Activated CD4-positive, alpha-beta T cell treated with anti-CD3 and anti-CD28 coated beads, Interleukin-2, amount 10 ng/mL, durations not matched to agents 7 days and 5 days (primary cell): ENCODE data around the gene VAV2. TPM values are rescaled to one million over a fixed set of nuclear protein-coding genes. Genes with fewer than 3 reads are reported as not detected.
A peak's percentile ranks its signal among the peaks of the same experiment; 100 is the strongest.

Experiments used
- CTCF ChIA-PET: fragments of 350-600 bp; sonication (Branson Sonifier 250); formaldehyde crosslinking; loops from one replicate; lab custom pipeline; 2021; ENCODE audit warnings: antibody characterized with exemption; lab: Charles Lee
- POLR2A ChIA-PET: fragments of 350-600 bp; sonication (Branson Sonifier 250); formaldehyde crosslinking; loops from one replicate; lab custom pipeline; 2021; ENCODE audit warnings: antibody characterized with exemption; lab: Charles Lee
- DNase-seq: peaks from one replicate; pipeline ENCODE4 v3.0.0-alpha.2; 2020
- H3K27ac Mint-ChIP-seq: one replicate; pipeline ENCODE4 v1.8.0; 2021; ENCODE audit warnings: mild to moderate bottlenecking, moderate library complexity, mixed read lengths
- H3K27me3 Mint-ChIP-seq: one replicate; pipeline ENCODE4 v1.8.0; 2021; ENCODE audit warnings: mixed read lengths
- H3K36me3 Mint-ChIP-seq: one replicate; pipeline ENCODE4 v1.8.0; 2021; ENCODE audit warnings: low read depth, mixed read lengths
- H3K4me1 Mint-ChIP-seq: one replicate; pipeline ENCODE4 v1.8.0; 2021; ENCODE audit warnings: mixed read lengths
- H3K4me3 Mint-ChIP-seq: one replicate; pipeline ENCODE4 v1.8.0; 2021; ENCODE audit warnings: mild to moderate bottlenecking, moderate library complexity, mixed read lengths
- H3K9me3 Mint-ChIP-seq: one replicate; pipeline ENCODE4 v1.8.0; 2021; ENCODE audit warnings: mixed read lengths
- total RNA-seq, 2 experiments: library from RNA; stranded (reverse); gene quantifications; one replicate each; pipeline ENCODE4 v1.2.3, GENCODE V29; 2021

VAV2 gene
- total RNA-seq, 2 experiments from 2014 or later = 6.2 TPM

GRCh38 chr9:133796562-133796961 is 195.6 kb downstream of the VAV2 start:
- ChIA-PET POLR2A (no interaction called here), CTCF (interaction anchor here (1.5 kb wide), 1 partner anchor 197 kb away, joined by 4 read pairs; no protein-coding TSS in a partner anchor)
- Mint-ChIP-seq H3K4me1 (peaks cover 7% of the 10 kb centered on the region), H3K9me3 (no peaks in the 10 kb centered on the region), H3K36me3 (no peaks in the 10 kb centered on the region), H3K27me3 (no peaks in the 10 kb centered on the region), H3K27ac (no peak overlapping the region), H3K4me3 (no peak overlapping the region)
- DNase-seq = no peak

DNA sequence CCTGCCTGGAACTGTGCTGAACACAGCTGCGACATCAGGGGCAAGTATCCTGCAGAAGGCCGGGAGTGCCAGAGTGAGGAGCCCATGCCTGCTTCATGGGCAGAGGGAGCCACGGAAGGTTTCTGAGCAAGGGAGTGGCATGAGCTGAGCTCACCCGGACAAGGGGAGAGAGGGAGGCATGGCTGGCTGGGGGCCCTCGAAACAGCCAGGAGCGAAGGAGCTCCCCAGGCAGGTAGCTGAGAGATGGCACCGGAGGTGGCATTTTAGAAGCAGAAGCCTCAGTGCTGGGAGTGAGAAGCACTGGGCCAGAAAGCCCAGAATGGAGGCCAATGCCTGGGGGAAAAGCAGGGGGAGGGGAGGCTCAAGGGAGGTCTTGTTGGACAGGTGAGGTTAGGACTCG is 197.1 kb downstream of the VAV2 start:
- no peaks in the 10 kb centered on the region for H3K36me3 Mint-ChIP-seq
- ChIA-PET CTCF (interaction anchor here (1.5 kb wide), 1 partner anchor 199 kb away, joined by 4 read pairs; no protein-coding TSS in a partner anchor), POLR2A (no interaction called here)
- H3K4me3 Mint-ChIP-seq = no peak overlapping the region
- no peaks in the 10 kb centered on the region for H3K9me3 Mint-ChIP-seq
- DNase-seq = no peak
- H3K27me3 Mint-ChIP-seq = no peaks in the 10 kb centered on the region
- H3K4me1 Mint-ChIP-seq = peaks cover 7% of the 10 kb centered on the region
- H3K27ac Mint-ChIP-seq = no peak overlapping the region

GRCh38 chr9:133794016-133794760 is 197.9 kb downstream of the VAV2 start:
- no peak overlapping the region for H3K4me3 Mint-ChIP-seq
- H3K4me1 Mint-ChIP-seq = peaks cover 7% of the 10 kb centered on the region
- no peaks in the 10 kb centered on the region for H3K9me3 Mint-ChIP-seq
- POLR2A ChIA-PET = no interaction called here
- no peak overlapping the region for H3K27ac Mint-ChIP-seq
- DNase-seq = no peak
- H3K27me3 Mint-ChIP-seq = no peaks in the 10 kb centered on the region
- CTCF ChIA-PET = interaction anchor here (0.6 to 2.0 kb wide), 6 partner anchors 11 to 393 kb away, joined by 3 to 6 read pairs (median 4); no protein-coding TSS in a partner anchor
- no peaks in the 10 kb centered on the region for H3K36me3 Mint-ChIP-seq

DNA sequence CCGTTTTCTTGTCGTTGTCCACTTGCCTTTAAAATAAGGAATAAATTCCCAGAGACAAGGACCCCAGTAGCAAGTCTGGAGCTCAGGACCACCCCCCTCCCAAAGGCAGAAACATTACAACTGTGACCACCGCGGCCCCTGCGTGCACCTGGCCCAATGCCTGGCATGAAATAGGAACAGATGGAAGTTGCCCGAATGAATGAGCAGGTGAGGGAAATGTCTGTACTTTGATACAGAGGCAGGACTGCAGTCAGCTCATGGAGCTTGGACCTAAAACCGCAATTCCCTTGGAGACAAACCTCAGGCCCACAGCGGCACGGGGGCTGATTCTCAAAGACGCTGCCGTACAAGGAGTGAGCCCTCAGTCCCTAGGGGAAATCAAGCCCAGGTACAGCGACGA is 198.7 kb downstream of the VAV2 start:
- no peaks in the 10 kb centered on the region for H3K27me3 Mint-ChIP-seq
- CTCF ChIA-PET = interaction anchor here (0.6 to 2.0 kb wide), 6 partner anchors 11 to 393 kb away, joined by 3 to 6 read pairs (median 4); no protein-coding TSS in a partner anchor

DNA sequence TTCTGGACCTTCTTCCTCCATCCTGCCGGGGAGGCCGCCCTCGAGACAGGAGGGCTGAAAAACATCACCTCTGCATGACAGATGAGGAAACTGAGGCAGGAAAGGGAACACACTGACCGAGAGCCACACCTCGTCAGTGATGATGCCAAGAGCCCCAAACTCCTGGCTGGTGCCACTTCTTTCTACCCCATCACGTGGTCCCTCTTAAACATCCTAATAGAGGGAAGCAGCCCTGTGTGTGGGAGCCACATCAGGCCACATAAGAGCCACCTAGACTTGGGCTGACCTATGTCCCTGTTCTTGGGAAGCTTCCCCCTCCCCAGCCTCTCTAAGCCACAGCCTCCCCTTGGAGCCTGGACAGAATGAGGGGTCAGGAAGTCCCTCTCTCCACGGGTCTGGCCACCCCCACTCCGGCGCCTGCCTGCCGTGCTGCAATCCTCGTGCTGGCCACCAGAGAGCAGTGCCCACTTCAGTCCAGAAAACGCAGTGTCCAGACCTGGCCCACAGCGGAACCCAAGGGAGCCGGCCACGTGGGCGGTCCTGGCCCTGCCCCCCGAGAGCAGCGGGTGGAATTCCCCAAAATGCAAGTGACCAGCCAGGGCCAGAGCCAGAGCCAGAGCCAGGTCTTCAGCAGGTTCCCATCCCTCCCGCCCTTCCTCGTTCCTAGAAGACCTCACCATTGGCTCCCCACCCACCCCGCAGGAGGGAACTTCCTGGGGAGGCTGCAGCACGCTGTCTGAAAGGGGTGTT is 199.2 kb downstream of the VAV2 start:
- Mint-ChIP-seq H3K4me3 (no peak overlapping the region), H3K4me1 (peaks cover 11% of the 10 kb centered on the region), H3K27me3 (no peaks in the 10 kb centered on the region), H3K27ac (no peak overlapping the region), H3K36me3 (no peaks in the 10 kb centered on the region), H3K9me3 (no peaks in the 10 kb centered on the region)
- ChIA-PET CTCF (interaction anchor here (0.6 to 2.0 kb wide), 5 partner anchors 10 to 392 kb away, joined by 3 to 6 read pairs (median 3); no protein-coding TSS in a partner anchor), POLR2A (no interaction called here)
- DNase-seq = peak; percentile 44

More for the DNA sequence above, 198.7 kb downstream of the VAV2 start:
- Mint-ChIP-seq H3K4me3 (no peak overlapping the region), H3K36me3 (no peaks in the 10 kb centered on the region), H3K9me3 (no peaks in the 10 kb centered on the region), H3K27ac (no peak overlapping the region), H3K4me1 (peaks cover 11% of the 10 kb centered on the region)
- DNase-seq = no peak
- POLR2A ChIA-PET = no interaction called here

DNA sequence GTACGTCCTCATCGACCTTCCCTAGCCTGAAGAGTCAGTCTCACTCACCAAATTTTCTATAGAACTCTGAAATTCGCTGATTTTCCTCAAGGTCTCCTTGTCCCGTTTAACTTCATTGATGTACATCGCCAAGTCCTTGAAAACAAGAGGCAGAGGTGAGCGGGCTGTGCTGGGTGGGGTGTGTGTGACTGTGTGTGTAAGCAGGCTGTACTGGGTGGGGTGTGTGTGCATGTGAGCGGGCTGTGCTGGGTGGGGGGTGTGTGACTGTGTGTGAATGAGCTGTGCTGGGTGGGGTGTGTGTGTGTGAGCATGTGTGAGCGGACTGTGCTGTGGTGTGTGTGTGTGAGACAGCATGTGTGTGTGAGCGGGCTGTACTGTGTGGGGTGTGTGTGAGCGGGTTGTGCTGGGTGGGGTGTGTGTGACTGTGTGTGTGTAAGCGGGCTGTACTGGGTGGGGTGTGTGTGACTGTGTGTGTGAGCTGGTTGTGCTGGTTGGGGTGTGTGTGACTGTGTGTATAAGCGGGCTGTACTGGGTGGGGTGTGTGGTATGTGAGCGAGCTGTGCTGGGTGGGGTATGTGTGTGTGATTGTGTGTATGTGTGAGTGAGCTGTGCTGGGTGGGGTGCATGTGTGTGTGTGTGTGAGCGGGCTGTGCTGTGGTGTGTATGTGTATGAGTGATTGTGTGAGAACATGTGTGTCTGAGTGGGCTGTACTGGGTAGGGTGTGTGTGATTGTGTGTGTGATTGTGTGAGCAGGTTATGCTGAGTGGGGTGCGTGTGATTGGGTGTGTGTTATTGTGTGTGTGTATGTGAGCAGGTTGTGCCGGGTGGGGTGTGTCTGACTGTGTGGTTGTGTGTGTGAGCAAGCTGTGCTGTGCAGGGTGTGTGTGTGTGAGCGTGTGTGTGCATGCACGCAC is 200.1 kb downstream of the VAV2 start:
- Mint-ChIP-seq H3K9me3 (no peaks in the 10 kb centered on the region), H3K4me1 (peaks cover 12% of the 10 kb centered on the region), H3K27ac (no peak overlapping the region), H3K27me3 (no peaks in the 10 kb centered on the region), H3K4me3 (no peak overlapping the region), H3K36me3 (no peaks in the 10 kb centered on the region)
- no peak for DNase-seq
- CTCF ChIA-PET = interaction anchor here (2.0 kb wide), 1 partner anchor 202 kb away, joined by 6 read pairs; no protein-coding TSS in a partner anchor
- POLR2A ChIA-PET = no interaction called here

DNA sequence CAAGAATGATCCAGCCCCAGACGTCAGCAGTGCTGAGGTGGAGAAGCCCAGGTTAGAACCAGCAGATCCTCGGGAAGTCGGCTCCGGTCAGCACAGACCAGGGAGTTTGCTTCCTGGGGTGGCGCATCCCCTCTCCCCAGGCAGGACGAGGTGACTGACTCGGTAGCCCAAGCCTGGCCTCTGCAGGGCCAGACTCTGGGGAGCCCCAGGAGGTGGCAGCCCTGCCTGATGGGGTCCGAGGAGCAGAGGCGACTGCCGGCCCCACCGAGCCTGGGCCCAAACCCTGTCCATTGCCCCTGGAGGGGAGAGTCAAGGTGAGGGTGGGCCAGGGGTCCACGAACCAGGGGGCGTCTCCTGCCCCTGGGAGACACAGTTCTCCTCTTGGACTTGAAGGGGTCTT is 201.1 kb downstream of the VAV2 start:
- ChIA-PET CTCF (interaction anchor here (1.3 kb wide), 1 partner anchor 9 kb away, joined by 3 read pairs; no protein-coding TSS in a partner anchor), POLR2A (no interaction called here)
- Mint-ChIP-seq H3K27me3 (no peaks in the 10 kb centered on the region), H3K9me3 (no peaks in the 10 kb centered on the region), H3K36me3 (no peaks in the 10 kb centered on the region), H3K4me3 (no peak overlapping the region), H3K27ac (no peak overlapping the region), H3K4me1 (peaks cover 22% of the 10 kb centered on the region)
- DNase-seq = no peak

- Mint-ChIP-seq H3K27me3 (no peaks in the 10 kb centered on the region), H3K9me3 (no peaks in the 10 kb centered on the region), H3K4me3 (no peak overlapping the region), H3K27ac (no peak overlapping the region), H3K4me1 (peaks cover 26% of the 10 kb centered on the region), H3K36me3 (no peaks in the 10 kb centered on the region)
- ChIA-PET CTCF (interaction anchor here (1.3 to 1.6 kb wide), 2 partner anchors 8 to 14 kb away, joined by 3 to 6 read pairs; no protein-coding TSS in a partner anchor), POLR2A (no interaction called here)
- no peak for DNase-seq
Observed at GRCh38 chr9:133789778-133790177, 202.3 kb downstream of the VAV2 start.

DNA sequence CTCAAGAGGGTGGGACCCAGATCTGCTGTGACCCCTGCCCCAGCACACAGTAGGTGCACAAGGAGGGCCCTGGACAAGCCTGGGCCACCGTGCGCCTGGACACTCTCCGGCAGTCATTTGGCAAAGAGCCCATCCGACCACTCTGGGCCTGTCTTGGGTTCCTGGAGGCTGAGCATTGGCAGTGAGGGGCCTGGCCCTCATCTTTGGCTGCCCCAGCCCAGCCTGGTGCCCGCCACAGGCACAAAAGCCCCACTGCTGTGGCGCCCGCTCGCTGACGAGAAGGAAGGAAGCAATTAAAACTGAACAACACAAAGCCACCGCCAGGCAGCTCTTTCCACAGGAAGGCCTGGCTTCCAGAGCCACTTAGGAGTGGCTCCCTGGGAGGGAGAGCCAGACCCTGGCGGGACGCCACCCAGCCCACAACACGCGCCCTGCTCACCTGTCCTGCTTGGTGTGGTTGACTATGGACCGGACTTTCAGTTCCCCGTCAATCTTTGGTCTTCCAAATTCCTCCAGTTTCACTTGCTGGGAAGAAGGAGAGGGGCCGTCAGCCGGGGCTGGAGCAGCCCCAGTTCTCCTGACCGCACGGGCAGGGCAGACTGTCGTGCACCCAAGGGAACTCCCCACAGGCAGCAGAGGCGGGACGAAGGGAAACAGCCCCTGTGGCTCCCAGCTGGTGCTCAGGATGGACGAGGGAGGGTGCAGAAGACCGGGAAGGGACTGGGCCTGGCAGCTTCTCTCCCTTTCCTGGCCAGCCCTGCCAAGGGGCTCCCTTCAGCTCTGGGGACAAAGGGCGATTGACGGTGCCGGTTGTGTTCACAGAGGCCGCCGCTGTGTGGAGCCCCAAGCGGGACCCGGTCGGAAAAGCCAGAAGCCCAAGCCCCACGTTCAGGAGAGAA is 203.1 kb downstream of the VAV2 start:
- POLR2A ChIA-PET = no interaction called here
- Mint-ChIP-seq H3K27me3 (no peaks in the 10 kb centered on the region), H3K9me3 (no peaks in the 10 kb centered on the region), H3K27ac (peak overlapping the region; percentile 5), H3K4me1 (peaks cover 26% of the 10 kb centered on the region), H3K36me3 (no peaks in the 10 kb centered on the region), H3K4me3 (no peak overlapping the region)
- CTCF ChIA-PET = interaction anchor here (1.6 kb wide), 1 partner anchor 15 kb away, joined by 6 read pairs; no protein-coding TSS in a partner anchor
- no peak for DNase-seq

GRCh38 chr9:133788045-133788818 is 203.9 kb downstream of the VAV2 start:
- no peak overlapping the region for H3K27ac Mint-ChIP-seq
- ChIA-PET CTCF (no interaction called here), POLR2A (no interaction called here)
- no peaks in the 10 kb centered on the region for H3K36me3 Mint-ChIP-seq
- no peak for DNase-seq
- H3K4me3 Mint-ChIP-seq = no peak overlapping the region
- no peaks in the 10 kb centered on the region for H3K27me3 Mint-ChIP-seq
- no peaks in the 10 kb centered on the region for H3K9me3 Mint-ChIP-seq
- H3K4me1 Mint-ChIP-seq = peaks cover 26% of the 10 kb centered on the region

DNA sequence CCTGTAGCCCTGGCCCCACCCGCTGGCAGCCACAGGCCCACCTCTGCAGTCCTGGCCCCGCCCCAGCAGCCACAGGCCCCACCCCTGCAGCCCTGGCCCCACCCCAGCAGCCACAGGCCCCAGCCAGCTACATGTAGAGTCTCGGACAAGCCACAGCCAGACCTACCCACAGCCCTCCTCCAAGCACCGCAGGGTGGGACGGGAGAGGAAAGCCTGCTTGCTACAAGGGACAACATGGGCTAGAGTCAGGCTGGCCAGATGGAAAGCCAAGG is 204.4 kb downstream of the VAV2 start:
- Mint-ChIP-seq H3K4me3 (no peak overlapping the region), H3K27ac (no peak overlapping the region), H3K27me3 (no peaks in the 10 kb centered on the region), H3K36me3 (no peaks in the 10 kb centered on the region), H3K9me3 (no peaks in the 10 kb centered on the region), H3K4me1 (peaks cover 23% of the 10 kb centered on the region)
- POLR2A ChIA-PET = no interaction called here
- CTCF ChIA-PET = interaction anchor here (0.5 kb wide), 1 partner anchor 866 kb away, joined by 3 read pairs; no protein-coding TSS in a partner anchor
- DNase-seq = no peak
